ENCODE results near the gene SPTBN5. TPM values are rescaled to one million over a fixed set of nuclear protein-coding genes. Genes with fewer than 3 reads are reported as not detected.

Gene SPTBN5
- total RNA-seq, 1 experiment from 2014 or later, result 0.96 TPM

DNA sequence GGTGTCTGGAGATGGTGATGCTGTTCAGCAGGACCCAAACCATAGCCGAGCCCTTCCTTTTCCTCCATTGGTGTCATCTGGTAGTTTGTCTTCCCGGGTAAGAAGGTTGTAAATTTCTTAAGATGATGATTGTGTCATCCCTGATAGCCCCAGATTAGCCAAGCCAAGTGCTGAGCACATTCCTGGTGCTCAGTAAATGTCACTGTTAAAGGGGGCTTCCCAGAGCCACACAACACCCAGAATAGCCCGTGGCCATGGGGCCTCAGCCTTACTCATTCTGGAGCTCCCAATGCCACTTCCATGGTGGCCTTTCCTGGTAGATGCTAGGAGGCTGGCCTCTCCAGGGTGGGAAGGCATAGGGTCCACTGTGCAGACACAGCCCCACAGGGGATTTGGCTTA lies 59.8 kb downstream of the SPTBN5 start:
- H3K4me1 ChIP-seq (ENCODE audit: control insufficient read depth in 1 of 2, insufficient read depth in 2 of 2, low read length in 2 of 2), result peaks cover 9 to 12% of the 10 kb centered on the region in 2 experiments; a peak in 2 of 4 replicates
- ATAC-seq (no peak), DNase-seq (ENCODE audit: low read depth, low spot score) (no peak)
- no peak overlapping the region for H3K27ac ChIP-seq (ENCODE audit: low read depth, low read length)
- no TSS peak for BruUV-seq (replicated peaks)
- RAD21 ChIA-PET (ENCODE audit: low non-redundant PET in 1 of 2, low total read pairs in 2 of 2, uncharacterized antibody in 2 of 2, unreplicated experiment in 2 of 2), result no interaction called here
- H4K20me1 ChIP-seq (ENCODE audit: insufficient read depth), result no peaks in the 10 kb centered on the region
- H3K4me3 ChIP-seq (replicated peaks in 1 of 2; ENCODE audit: low read depth in 1 of 2, low read length in 2 of 2), result no peak overlapping the region
- H2AFZ ChIP-seq (ENCODE audit: low read depth, low read length, poor library complexity, severe bottlenecking), result no peak overlapping the region
- no peaks in the 10 kb centered on the region for H3K79me2 ChIP-seq (ENCODE audit: insufficient read depth, low read length)
- intact Hi-C loops (cut with micrococcal nuclease), result no loop called here
- H3K9ac ChIP-seq (ENCODE audit: low read length), result no peak overlapping the region
- no peak for TF ChIP-seq CTCF (IDR thresholded peaks at IDR 0.05 in 2 of 3, conservative IDR thresholded peaks at IDR 0.05 in 1 of 3; ENCODE audit: borderline replicate concordance in 1 of 3, insufficient read depth in 1 of 3, low read depth in 2 of 3, low read length in 2 of 3)
- TF ChIP-seq CEBPB (IDR thresholded peaks at IDR 0.05; ENCODE audit: low read depth), result no peak
- no peak for TF ChIP-seq ZNF274 (IDR thresholded peaks at IDR 0.05; ENCODE audit: low read depth, low read length)
- TF ChIP-seq, protein P1, sequence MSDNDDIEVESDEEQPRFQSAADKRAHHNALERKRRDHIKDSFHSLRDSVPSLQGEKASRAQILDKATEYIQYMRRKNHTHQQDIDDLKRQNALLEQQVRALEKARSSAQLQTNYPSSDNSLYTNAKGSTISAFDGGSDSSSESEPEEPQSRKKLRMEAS (IDR thresholded peaks at IDR 0.05), result no peak
- no peak for TF ChIP-seq POLR2A (IDR thresholded peaks at IDR 0.05; ENCODE audit: borderline replicate concordance, extremely low read depth, insufficient read depth, insufficient read length)
- no peak for TF ChIP-seq ZFX (IDR thresholded peaks at IDR 0.05)
- TF ChIP-seq YY1 (IDR thresholded peaks at IDR 0.05; ENCODE audit: extremely low read depth, insufficient replicate concordance, low read depth, low read length), result no peak
- TF ChIP-seq EGR1 (IDR thresholded peaks at IDR 0.05; ENCODE audit: low read depth), result no peak
- no peak for TF ChIP-seq POLR2AphosphoS5 (IDR thresholded peaks at IDR 0.05; ENCODE audit: low read depth, low read length)
- no peak for TF ChIP-seq RAD21 (IDR thresholded peaks at IDR 0.05; ENCODE audit: low read depth)
- TF ChIP-seq SP1 (IDR thresholded peaks at IDR 0.05; ENCODE audit: low read depth), result no peak
- no peak for TF ChIP-seq SIN3A (IDR thresholded peaks at IDR 0.05; ENCODE audit: low read depth)
- no peak for TF ChIP-seq CBX3 (IDR thresholded peaks at IDR 0.05; ENCODE audit: low read depth)
- TF ChIP-seq SRF (IDR thresholded peaks at IDR 0.05; ENCODE audit: low read depth), result no peak
- TF ChIP-seq, protein P2, sequence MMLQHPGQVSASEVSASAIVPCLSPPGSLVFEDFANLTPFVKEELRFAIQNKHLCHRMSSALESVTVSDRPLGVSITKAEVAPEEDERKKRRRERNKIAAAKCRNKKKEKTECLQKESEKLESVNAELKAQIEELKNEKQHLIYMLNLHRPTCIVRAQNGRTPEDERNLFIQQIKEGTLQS (IDR thresholded peaks at IDR 0.05), result no peak
- TF ChIP-seq EZH2phosphoT487 (IDR thresholded peaks at IDR 0.05; ENCODE audit: borderline replicate concordance), result no peak
- TF ChIP-seq TCF7L2 (IDR thresholded peaks at IDR 0.05; ENCODE audit: borderline replicate concordance, extremely low read depth, insufficient read depth, insufficient read length), result no peak
- no peak for TF ChIP-seq FOSL1 (IDR thresholded peaks at IDR 0.05; ENCODE audit: low read depth)
- TF ChIP-seq REST (IDR thresholded peaks at IDR 0.05; ENCODE audit: low read depth), result no peak
- POLR2A ChIA-PET, result no interaction called here
- H3K36me3 ChIP-seq (ENCODE audit: control insufficient read depth in 1 of 2, insufficient read depth in 2 of 2, low read length in 2 of 2), result no peaks in the 10 kb centered on the region
- no peaks in the 10 kb centered on the region for H3K27me3 ChIP-seq (ENCODE audit: insufficient read depth, low read length)
- CTCF ChIA-PET, result no interaction called here
- H3K9me2 ChIP-seq (ENCODE audit: insufficient read depth), result no peaks in the 10 kb centered on the region
- no peaks in the 10 kb centered on the region for H3K9me3 ChIP-seq (ENCODE audit: control insufficient read depth in 1 of 2, insufficient read depth in 1 of 2, low read depth in 1 of 2, low read length in 2 of 2)
- H3K4me2 ChIP-seq (ENCODE audit: low read length), result no peak overlapping the region

All from HCT116 (cell line).